Activated CD4-positive, alpha-beta T cell treated with anti-CD3 and anti-CD28 coated beads, Interleukin-2, Interleukin-4, amounts not matched to agents 100 ng/mL and 50 ng/mL, durations not matched to agents 16 hours and 8 hours (primary cell): Measurements from ENCODE around the gene NCKAP5.

Experiments used
- DNase-seq: peaks from one replicate; pipeline ENCODE4 v3.0.0-alpha.2; 2020; ENCODE audit warnings: low spot score

The NCKAP5 gene

GRCh38 chr2:133146893-133147292, 421.4 kb downstream of the NCKAP5 start:
- DNase-seq, result no peak

GRCh38 chr2:133143645-133144044, 424.6 kb downstream of the NCKAP5 start:
- DNase-seq, result no peak

GRCh38 chr2:133142087-133142486, 426.2 kb downstream of the NCKAP5 start:
- DNase-seq, result no peak

- no peak for DNase-seq
Observed at GRCh38 chr2:133140620-133141019, 427.6 kb downstream of the NCKAP5 start.

GRCh38 chr2:133139847-133140533, 428.3 kb downstream of the NCKAP5 start:
- DNase-seq, result no peak

- no peak for DNase-seq
Observed at GRCh38 chr2:133138693-133139092, 429.6 kb downstream of the NCKAP5 start.

- DNase-seq, result no peak
Observed at GRCh38 chr2:133135035-133135654, 433.1 kb downstream of the NCKAP5 start.

- no peak for DNase-seq
Observed at GRCh38 chr2:133130548-133131246, 437.6 kb downstream of the NCKAP5 start.

- no peak for DNase-seq
Observed at GRCh38 chr2:133124446-133124845, 443.8 kb downstream of the NCKAP5 start.

GRCh38 chr2:133123904-133124303, 444.4 kb downstream of the NCKAP5 start:
- DNase-seq, result no peak

GRCh38 chr2:133123393-133123792, 444.9 kb downstream of the NCKAP5 start:
- no peak for DNase-seq

- no peak for DNase-seq
Observed at GRCh38 chr2:133122529-133122928, 445.7 kb downstream of the NCKAP5 start.

GRCh38 chr2:133120310-133120709, 448.0 kb downstream of the NCKAP5 start:
- DNase-seq, result no peak

- DNase-seq, result no peak
Observed at GRCh38 chr2:133110201-133110600, 458.1 kb downstream of the NCKAP5 start.

GRCh38 chr2:133109772-133110171, 458.5 kb downstream of the NCKAP5 start:
- DNase-seq, result no peak

- DNase-seq, result no peak
Observed at GRCh38 chr2:133107058-133107815, 461.0 kb downstream of the NCKAP5 start.

GRCh38 chr2:133104871-133105270, 463.4 kb downstream of the NCKAP5 start:
- DNase-seq, result no peak

GRCh38 chr2:133098787-133099186, 469.5 kb downstream of the NCKAP5 start:
- no peak for DNase-seq

GRCh38 chr2:133097666-133098065, 470.6 kb downstream of the NCKAP5 start:
- DNase-seq, result no peak

GRCh38 chr2:133092571-133092970, 475.7 kb downstream of the NCKAP5 start:
- no peak for DNase-seq

GRCh38 chr2:133090358-133090757, 477.9 kb downstream of the NCKAP5 start:
- no peak for DNase-seq

- no peak for DNase-seq
Observed at GRCh38 chr2:133086176-133086575, 482.1 kb downstream of the NCKAP5 start.

- DNase-seq, result no peak
Observed at GRCh38 chr2:133085646-133086045, 482.6 kb downstream of the NCKAP5 start.
